SH-SY5Y (cell line): Measurements from ENCODE around the gene TFF3.

ENCODE experiments used
- GATA2 ChIP-seq: IDR thresholded peaks from 2 replicates; pipeline ENCODE4 v1.6.1; 2011; ENCODE audit warnings: mild to moderate bottlenecking, low read depth, low read length
- GATA3 ChIP-seq: IDR thresholded peaks from 2 replicates; pipeline ENCODE4 v1.6.1; 2011; ENCODE audit warnings: low read depth, mild to moderate bottlenecking, low read length, moderate library complexity

The TFF3 gene

DNA sequence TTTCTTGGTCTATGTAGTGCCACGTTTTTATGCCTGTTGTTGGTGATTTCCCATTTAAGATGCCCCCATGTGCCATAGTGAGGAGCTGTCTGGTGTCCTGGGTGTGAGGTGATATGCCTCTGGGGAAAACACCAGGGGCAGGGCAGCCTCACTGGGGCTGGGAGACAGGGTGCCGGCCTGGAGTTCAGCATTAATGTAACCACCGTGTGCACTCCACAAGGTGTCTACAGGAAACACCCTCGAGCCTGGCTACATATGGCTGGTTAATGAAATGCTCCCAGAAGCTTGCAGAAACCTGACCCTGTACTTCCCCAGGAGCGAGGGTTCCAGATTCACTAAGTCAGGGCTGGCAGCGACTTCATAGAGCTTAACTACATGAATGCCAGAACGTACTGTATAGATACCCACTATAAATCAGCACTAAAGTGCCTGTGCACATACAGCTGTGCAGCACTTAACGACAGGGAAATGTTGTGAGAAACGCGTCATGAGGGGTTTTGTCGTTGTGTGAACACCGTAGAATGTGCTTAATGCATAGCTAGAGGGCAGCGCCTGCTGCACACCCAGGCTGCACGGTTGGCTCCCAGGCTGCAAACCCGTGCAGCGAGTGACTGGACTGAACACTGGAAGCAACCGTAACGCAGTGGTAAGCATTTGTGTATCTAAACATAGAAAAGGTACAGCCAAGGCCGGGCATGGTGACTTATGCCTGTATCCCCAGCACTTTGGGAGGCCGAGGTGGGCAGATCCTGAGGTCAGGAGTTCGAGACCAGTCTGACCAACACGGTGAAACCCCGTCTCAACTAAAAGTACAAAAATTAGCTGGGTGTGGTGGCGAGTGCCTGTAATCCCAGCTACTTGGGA is 25.2 kb upstream of the TFF3 start:
- no peak for TF ChIP-seq GATA3
- TF ChIP-seq GATA2: no peak

DNA sequence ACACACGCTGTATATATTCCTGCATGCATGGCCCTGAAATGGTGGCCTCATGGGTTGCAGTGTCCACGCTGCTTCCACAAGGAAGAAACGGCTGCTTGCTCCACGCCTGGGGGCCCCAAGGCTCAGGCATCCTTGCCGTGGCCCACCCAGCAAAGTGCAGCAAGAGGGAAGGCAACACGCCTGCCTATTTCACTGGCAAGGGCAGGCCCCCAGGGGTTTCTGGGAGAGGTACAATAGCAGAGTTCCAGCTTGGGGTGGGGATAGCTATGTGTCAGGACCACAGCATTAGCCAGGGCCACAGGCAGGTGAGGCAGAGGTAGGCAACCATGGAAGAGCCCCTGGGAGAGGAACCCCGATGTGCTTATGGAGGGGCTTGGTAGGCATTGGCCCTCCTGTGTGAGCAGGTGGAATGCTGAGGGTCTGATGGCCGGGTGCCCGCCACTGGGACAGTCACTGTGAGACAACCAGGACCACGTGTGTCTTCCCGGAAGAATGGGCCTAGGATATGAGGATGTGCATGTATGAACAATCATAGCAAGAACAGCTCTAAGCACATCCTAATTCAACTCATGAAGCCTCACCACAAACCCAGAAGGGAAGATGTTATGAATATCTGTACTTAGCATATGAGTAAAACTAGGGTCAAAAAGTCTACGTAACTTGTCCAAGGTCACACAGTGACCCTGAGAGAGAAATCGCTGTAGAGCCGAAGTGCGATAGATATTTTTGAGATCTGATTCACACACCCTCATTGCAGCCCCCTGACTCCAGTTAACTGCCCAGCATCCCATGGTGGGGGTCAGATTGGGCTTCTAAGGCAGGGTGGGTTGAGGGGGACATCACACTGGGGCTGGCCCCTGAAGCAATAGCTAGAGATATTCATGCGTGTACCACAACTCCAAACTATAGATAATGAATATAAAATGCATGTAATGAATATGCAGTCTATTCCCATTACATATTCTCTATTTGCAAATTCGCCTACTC is 23.8 kb upstream of the TFF3 start:
- TF ChIP-seq GATA2 (no peak), GATA3 (no peak)

DNA sequence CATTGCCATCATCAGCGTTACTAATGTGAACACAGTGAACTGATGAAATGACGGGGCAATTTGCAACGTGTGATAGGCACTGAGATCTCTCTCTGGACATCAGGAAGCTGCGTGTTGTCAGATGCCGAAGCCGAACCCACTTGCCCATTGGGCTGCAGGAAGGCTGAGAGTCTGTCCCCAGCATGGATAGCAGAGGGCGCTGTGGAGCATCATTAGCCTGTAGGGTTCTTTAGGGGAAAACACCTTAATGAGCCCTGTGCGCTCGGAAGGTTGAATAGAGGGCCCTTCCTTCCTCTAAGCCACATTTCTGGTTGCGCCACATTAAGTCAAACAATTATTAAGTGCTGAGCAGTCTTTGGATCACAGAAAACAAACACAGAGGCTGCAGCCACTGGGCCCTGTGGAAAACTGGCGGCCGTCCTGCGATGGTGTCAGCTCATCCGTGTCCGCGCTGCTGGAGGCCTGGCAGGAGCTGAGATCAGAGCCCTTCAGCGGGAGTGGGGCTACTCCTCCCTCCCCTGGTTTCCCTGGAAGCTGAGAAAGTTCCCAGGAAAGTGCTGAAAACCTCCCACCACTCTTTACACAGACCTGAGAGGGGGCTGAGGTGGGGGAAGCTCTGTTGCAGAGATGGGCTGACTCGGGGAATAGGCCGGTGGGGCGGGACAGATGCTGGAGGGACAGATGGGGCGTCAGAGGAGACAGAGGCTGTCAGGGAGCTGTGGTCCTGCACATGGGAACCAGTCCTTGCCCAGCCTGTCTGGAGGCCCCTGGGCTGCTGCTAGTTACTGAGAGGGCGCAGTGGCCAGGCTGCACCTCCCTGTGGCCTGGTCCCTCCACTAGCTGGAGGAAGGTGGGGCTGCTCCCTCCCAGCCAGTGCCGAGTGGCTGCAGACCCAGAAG is 22.9 kb upstream of the TFF3 start:
- TF ChIP-seq GATA3: no peak
- no peak for TF ChIP-seq GATA2

DNA sequence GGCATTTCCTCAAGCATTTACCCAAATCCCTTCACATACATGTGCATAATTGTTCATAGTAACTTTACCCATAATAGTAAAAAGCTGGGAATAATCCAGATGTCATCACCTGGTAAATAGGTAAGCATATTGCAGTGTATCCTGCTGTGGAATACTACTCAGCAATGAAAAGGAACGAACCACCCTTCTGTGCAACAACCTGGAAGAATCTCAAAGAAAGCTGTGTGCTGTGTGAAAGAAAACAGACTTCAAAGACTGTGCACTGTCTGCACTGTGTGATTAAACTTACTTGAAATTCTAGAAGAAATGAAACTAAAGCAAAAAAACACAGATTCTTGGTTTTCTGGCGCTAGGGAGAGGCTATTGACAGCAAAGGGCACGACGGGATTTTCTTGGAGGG is 22.1 kb upstream of the TFF3 start:
- TF ChIP-seq GATA3 (no peak), GATA2 (no peak)

DNA sequence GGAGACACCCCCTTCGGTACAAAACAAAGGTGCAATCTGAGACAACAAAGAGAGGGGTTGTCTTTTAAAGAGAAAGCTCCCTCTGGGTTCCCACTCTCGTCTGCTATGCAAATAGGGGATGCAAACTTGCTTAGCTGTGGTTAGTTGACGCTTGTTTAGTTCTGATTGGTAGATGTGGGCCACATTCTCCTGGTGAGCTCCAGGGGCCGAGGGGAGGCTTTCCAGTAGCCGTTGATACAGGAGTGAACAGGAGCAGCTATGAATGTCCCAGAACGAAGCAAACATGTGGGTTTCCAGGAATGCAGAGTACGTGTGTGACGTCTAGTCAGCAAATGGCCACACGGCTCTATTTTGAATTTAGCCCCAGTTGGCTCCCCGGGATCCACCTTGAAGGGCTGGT is 20.8 kb upstream of the TFF3 start:
- TF ChIP-seq GATA2: no peak
- TF ChIP-seq GATA3: no peak

DNA sequence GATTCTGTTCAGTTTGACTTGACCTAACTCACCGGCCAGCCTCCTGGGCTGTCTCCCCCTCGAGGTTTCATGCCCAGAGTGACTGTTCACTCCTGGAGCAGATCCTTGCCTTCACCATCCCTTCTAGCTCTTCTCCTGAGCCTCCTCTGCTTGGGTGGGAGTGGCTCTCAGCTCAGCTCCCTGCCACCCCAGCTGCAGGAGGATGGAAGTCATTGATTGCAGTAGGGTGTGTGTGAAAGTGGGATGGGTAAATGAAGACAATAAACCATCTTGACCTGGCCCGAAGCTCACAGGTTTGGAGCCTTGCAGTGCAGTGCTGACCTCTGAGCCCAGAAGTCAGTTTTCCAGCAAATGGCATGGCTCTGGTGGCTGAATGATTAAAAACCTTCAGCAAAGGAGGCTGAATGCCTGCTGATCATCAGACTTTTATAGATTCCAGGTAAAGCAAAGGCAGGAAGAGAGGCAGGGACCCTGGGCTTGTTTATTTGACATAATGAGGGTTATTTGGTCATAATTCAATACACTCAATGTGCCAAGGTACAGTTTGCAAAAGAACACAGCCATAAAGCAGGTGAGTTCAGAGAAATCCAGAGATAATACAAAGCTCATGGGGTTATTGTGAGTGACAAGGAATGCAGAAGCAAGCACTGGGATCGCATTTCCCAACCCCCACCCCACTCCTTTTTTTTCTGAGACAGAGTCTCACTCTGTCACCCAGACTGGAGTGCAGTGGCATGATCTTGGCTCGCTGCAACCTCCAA is 17.5 kb upstream of the TFF3 start:
- TF ChIP-seq GATA2 (no peak), GATA3 (no peak)

DNA sequence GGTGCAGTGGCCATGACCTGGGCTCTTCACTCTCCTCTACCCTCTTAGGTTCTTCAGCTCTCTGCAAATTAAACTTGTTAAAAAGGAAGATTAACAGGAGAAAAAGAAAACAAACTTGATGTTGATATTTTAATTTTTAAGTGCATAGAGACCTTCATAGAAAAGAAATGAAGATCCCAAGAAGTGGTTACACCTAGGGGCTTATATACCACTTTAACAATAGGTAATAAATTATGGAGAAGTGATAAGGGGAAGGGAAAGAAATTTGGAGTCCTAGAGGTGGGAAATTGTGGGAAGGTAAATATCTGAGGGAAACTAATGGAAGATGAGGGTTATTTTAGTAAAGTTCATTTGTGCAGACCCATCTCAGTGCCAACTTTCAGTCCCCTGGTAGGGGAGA is 16.5 kb upstream of the TFF3 start:
- TF ChIP-seq GATA2 (no peak), GATA3 (no peak)

DNA sequence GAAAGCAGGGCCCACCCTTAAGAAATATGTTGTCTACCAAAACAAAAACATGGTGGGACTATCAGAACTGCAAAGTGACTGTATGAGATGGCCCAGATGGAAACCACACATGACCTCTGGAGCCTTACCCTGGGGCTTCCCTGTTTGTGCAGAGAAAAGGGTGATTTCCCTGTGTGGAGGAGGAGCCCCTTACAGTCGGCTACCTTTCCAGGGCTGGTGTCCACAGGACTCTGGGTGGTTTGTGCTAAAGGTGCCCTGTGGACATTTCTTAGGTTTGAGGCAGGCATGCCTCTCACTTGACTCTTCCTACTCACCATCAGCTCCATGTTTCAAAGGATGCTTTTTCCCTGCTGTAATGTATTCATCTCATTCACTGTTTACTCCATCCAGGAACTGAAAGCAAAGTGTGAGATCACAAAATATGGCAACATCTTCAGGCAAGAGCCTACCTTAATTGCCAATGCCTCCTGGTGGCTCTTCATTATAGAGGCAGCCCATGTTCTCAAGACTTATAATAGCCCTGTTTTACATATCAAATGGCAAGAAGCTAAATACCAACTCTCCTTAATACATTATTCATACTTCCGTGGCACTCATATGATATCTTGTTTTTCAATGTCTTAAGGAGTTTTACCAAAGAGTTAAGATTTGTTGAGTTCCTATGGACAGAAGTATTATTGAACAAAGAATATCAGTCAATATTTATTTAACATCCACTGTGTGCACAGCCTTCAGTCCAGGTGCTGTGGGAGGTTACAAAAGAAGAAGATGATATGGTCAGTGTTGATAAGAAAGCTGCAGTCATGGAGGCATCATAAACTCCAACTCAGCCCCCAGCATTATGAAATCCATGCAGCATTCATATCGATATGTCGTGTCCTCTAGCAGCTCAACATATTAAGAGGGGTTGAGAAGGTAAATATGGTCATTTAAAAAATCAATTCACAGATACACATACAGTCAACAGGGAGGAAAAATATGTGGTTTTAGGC is 15.5 kb upstream of the TFF3 start:
- TF ChIP-seq GATA2 (no peak), GATA3 (no peak)

DNA sequence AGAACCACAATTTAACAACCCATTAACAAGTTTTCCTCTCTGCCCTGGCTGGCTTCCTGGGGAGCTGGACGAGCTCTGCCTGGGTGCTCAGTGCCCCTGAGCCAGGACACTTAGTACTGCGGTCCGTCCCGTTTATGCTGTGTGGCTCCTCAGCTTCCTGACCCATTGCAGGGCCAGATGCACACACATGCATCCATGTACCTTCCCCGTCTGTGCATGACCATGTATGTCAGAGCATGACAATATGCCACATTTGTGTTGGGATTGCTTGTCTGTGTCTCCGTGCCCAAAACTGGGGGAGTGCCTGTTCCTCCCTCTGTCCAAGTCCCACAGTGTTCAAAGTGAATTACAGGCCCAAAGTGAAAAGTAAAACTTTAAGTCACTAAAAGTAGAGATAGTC is 9.7 kb upstream of the TFF3 start:
- TF ChIP-seq GATA2 (no peak), GATA3 (no peak)

DNA sequence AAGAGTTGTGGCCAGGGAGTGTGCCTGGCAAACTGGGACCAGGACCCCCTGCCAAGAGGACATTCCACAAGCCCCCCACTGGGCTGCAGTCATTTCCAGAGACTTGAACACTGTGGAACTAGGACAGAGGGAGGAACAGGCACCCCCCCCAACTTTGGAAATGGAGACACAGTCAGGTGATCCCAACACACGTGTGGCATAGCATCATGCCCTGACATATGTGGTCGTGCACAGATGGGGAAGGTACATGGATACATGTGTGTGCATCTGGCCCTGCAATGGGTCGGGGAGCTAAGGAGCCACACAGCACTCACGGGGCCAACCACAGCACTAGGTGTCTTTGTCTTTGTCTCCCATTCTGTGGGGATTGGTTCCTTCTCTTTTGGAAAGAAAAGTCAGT is 6.6 kb upstream of the TFF3 start:
- no peak for TF ChIP-seq GATA3
- no peak for TF ChIP-seq GATA2

DNA sequence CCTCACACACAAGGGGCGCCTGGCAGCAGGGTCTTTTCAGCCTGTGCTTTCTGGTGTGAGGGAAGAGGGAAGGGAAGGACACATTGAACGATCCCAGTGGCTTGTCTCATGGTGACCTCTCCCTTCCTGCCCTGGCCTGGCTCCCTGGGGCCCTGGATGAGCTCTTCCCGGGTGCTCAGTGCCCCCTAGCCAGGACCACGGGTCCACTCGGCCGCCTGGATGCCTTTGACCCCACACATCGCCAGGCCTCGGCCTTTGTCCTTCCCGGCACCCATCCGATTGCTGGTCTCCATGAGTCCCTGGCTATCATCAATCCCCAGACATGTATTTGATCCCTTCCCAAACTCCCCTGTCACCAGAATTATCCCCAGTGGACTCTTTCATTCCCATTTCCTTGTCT is 6.0 kb upstream of the TFF3 start:
- no peak for TF ChIP-seq GATA2
- no peak for TF ChIP-seq GATA3

DNA sequence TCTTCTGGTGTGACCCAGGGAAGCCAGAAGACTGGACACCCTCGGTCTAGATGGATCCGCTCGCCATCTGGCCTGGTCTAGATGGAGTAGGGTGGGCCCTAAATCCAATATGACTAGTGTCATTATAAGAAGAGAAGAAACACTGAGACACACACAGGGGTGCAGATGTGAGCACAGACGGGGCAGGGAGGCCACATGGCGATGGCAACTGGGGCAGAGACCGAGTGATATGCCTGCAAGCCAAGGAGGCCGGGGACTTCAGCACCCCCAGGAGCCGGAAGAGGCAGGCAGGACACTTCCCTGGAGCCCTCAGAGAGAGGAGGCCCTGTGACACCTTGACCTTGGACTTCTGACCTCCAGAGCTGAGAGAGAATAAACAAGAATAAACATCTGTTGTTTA is 5.6 kb upstream of the TFF3 start:
- no peak for TF ChIP-seq GATA3
- no peak for TF ChIP-seq GATA2
